RWPE1 (cell line): ENCODE data around the gene NUAK1.

ENCODE experiments used
- CTCF ChIA-PET: fragments of 350-600 bp; sonication (Branson Sonifier 250); formaldehyde crosslinking; extraction: SDS; loops from one replicate; lab custom pipeline; 2021; lab: Yijun Ruan, JAX
- POLR2A ChIA-PET: fragments of 400-600 bp; formaldehyde crosslinking; extraction: SDS; loops from one replicate; lab custom pipeline; 2020; ENCODE audit warnings: antibody characterized with exemption; ENCODE audit not compliant: low non-redundant PET; lab: Yijun Ruan, JAX
- DNase-seq: peaks from one replicate; pipeline ENCODE4 v3.0.0; 2012; ENCODE audit warnings: low spot score
- H3K27ac ChIP-seq: fragments of 450-650 bp; 2 replicates; pipeline ENCODE4 v1.5.1; 2017
- TF ChIP-seq, protein P1 (sequence below): fragments of 450-650 bp; conservative IDR thresholded peaks from 2 replicates; pipeline ENCODE4 v1.5.1; 2017; ENCODE audit warnings: low read depth, mild to moderate bottlenecking

The NUAK1 gene

GRCh38 chr12:106066051-106066705, 72.6 kb downstream of the NUAK1 start:
- CTCF ChIA-PET: no interaction called here
- no peak for DNase-seq

DNA sequence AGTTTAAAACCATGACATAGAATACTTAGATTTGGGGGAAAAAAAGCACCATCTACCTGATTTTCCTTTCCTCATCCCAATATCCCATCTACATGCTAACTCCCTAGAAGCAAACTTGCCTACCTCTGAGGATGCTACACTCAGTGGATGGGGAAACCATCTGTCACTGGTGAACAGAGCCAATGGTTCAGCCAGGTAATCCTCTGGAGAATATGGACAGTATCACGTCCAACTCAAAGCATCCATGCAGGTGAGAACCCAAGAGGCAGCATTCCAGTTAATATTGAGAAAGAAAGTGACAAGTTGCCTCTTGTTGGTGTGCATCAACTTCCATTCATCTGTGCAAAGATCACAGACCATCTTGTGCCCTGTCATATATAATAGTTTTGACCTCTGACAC, 73.2 kb downstream of the NUAK1 start:
- ChIA-PET CTCF (no interaction called here), POLR2A (no interaction called here)
- no peak overlapping the region for H3K27ac ChIP-seq
- TF ChIP-seq, protein P1, sequence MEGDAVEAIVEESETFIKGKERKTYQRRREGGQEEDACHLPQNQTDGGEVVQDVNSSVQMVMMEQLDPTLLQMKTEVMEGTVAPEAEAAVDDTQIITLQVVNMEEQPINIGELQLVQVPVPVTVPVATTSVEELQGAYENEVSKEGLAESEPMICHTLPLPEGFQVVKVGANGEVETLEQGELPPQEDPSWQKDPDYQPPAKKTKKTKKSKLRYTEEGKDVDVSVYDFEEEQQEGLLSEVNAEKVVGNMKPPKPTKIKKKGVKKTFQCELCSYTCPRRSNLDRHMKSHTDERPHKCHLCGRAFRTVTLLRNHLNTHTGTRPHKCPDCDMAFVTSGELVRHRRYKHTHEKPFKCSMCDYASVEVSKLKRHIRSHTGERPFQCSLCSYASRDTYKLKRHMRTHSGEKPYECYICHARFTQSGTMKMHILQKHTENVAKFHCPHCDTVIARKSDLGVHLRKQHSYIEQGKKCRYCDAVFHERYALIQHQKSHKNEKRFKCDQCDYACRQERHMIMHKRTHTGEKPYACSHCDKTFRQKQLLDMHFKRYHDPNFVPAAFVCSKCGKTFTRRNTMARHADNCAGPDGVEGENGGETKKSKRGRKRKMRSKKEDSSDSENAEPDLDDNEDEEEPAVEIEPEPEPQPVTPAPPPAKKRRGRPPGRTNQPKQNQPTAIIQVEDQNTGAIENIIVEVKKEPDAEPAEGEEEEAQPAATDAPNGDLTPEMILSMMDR: no peak
- no peak for DNase-seq

More at GRCh38 chr12:106066051-106066705, 72.6 kb downstream of the NUAK1 start:
- POLR2A ChIA-PET: no interaction called here
- no peak overlapping the region for H3K27ac ChIP-seq
- TF ChIP-seq, protein P1: no peak

GRCh38 chr12:106064721-106065021, 74.1 kb downstream of the NUAK1 start:
- no peak for DNase-seq
- POLR2A ChIA-PET: no interaction called here
- TF ChIP-seq, protein P1: no peak
- no peak overlapping the region for H3K27ac ChIP-seq
- CTCF ChIA-PET: interaction anchor here (0.6 to 0.7 kb wide), 2 partner anchors 44 to 609 kb away, joined by 3 read pairs; no protein-coding TSS in a partner anchor

DNA sequence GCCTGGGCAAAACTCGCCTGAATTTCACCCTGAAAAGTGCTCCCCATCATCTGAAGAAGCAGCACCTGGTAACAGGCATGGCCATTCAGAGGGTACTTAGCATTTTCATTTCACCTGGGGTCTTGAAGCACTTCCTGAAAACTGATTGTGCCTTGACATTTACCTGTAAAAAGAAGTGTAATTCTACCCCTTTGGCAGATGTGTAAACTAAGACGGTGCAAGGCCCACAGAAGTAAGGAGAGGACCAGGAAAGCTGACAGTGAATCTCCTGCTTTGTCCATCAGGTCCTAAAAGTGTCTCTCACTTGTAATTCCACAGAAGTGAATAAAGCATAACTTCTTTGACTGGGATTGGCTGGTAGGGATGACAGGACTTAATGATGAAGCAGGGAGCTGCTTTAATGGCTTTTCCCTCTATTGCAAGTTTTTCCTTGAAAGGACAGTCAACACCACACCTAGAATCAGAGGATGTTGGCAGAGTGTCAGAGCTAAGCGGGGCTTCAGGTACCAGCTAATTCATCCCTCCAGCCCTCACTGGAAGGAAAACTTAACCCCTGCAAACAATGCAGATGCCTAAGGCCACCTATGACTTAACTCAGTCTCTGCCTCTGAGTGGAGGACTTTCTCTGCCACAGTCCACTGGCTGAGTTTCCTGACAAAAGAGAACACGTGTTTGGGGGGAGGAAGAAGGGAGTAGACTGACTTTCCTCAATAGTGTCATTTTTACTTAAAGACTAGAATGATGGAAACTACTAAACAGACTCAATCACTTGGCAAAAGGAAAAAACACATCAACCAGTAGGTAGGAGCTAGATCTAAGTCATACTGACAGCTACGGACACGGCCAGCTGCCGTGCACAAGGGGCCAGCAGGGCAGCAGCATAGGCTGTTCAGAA, 74.7 kb downstream of the NUAK1 start:
- no peak overlapping the region for H3K27ac ChIP-seq
- ChIA-PET CTCF (interaction anchor here (0.6 to 0.7 kb wide), 2 partner anchors 44 to 609 kb away, joined by 3 read pairs; no protein-coding TSS in a partner anchor), POLR2A (no interaction called here)
- DNase-seq: no peak
- TF ChIP-seq, protein P1: no peak

- DNase-seq: no peak
- ChIA-PET CTCF (no interaction called here), POLR2A (no interaction called here)
- TF ChIP-seq, protein P1: no peak
- no peak overlapping the region for H3K27ac ChIP-seq
Observed at GRCh38 chr12:106062693-106063092, 76.1 kb downstream of the NUAK1 start.

GRCh38 chr12:106058256-106059182, 80.2 kb downstream of the NUAK1 start:
- H3K27ac ChIP-seq: no peak overlapping the region
- no peak for DNase-seq
- CTCF ChIA-PET: interaction anchor here (0.6 to 1.1 kb wide), 2 partner anchors 78 to 165 kb away, joined by 3 to 4 read pairs; no protein-coding TSS in a partner anchor
- POLR2A ChIA-PET: no interaction called here
- TF ChIP-seq, protein P1: no peak
